Vagina (tissue), 2 donors: ENCODE results near the gene POC1B. TPM values are rescaled to one million over a fixed set of nuclear protein-coding genes. Genes with fewer than 3 reads are reported as not detected.

Experiments
- DNase-seq, 2 donors: peaks; one replicate each; pipeline ENCODE4 v3.0.0-alpha.2; 2017; ENCODE audit errors: extremely low spot score in 2 of 2
- H3K27ac ChIP-seq: fragments of 200-600 bp; sonication (generic); one replicate; pipeline ENCODE4 v1.5.1; 2019
- H3K27me3 ChIP-seq: fragments of 200-600 bp; sonication (generic); one replicate; pipeline ENCODE4 v1.5.1; 2019
- H3K36me3 ChIP-seq, 2 donors: fragments of 200-600 bp; sonication (generic); one replicate each; pipeline ENCODE4 v1.5.1; 2017 to 2019
- H3K4me1 ChIP-seq: fragments of 200-600 bp; sonication (generic); one replicate; pipeline ENCODE4 v1.5.1; 2019
- H3K4me3 ChIP-seq, 2 donors: fragments of 200-600 bp; sonication (generic); 1 replicate in 1 of 2; 2 replicates in 1 of 2; pipeline ENCODE4 v1.5.1; 2016 to 2019
- H3K9me3 ChIP-seq: fragments of 200-600 bp; sonication (generic); one replicate; pipeline ENCODE4 v1.5.1; 2019
- POLR2A ChIP-seq, 2 donors: fragments of 450-650 bp; IDR thresholded peaks; one replicate each; pipeline ENCODE4 v1.6.1; 2017; ENCODE audit warnings: antibody characterized with exemption in 2 of 2, mild to moderate bottlenecking in 2 of 2, moderate library complexity in 2 of 2
- POLR2AphosphoS5 ChIP-seq, 2 donors: sonication (generic); formaldehyde crosslinking; IDR thresholded peaks; one replicate each; pipeline ENCODE4 v1.9.0; 2017; ENCODE audit warnings: antibody characterized with exemption in 2 of 2, mild to moderate bottlenecking in 2 of 2, low read depth in 1 of 2; ENCODE audit not compliant: insufficient read depth in 1 of 2
- intact Hi-C: fragments of 100-400 bp; cut with DNase I; formaldehyde crosslinking; loops from one replicate; pipeline ENCODE4 v1.15.1; 2023
- total RNA-seq: library from RNA; depleted of rRNA; stranded (reverse); fragments of >200 nt; gene quantifications from one replicate; pipeline ENCODE4 v1.2.3, GENCODE V29; 2016
- TF ChIP-seq, protein P1 (sequence below), 3 experiments: fragments of 450-650 bp in 2 of 3; fragments of 200-600 bp in 1 of 3; sonication (generic) in 1 of 3; IDR thresholded peaks; one replicate each; pipeline ENCODE4 v1.5.1; 2017 to 2019; ENCODE audit warnings: antibody characterized with exemption in 3 of 3, mild to moderate bottlenecking in 2 of 3, moderate library complexity in 2 of 3

POC1B gene
- total RNA-seq, 1 donor from 2014 or later = 18.9 TPM

DNA sequence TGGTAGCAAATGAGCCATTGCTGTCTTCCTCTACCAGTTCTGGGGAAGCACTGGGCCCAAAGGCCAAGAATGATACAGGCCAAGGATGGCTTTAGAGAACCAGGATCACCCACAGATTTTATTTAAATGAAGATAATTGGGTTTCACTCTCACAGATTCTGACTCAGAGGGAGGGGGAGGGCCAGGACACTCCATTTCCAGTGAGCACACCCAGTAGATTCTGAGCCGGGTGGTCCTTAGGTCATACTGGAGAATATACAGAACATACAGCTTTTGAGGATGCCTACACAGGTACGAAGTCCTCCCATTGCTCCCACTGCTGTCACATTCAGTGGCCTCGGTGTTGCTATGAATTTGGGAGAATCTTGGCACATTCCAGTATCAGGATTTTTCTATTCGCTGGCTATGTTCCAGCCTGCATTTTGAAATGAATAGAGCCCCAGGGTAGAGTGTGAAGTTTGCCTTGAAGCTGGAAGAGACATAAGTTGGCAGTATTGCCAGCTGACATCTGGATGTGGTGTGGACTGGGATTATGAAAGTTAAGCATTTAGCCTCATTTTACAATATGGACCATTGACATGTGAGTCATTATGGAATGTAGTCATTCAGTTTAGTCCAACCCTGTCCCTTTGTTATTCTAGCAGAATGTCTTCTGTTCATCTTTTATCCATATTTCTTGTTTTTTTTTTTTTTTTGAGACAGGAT is 45.8 kb upstream of the POC1B start:
- Histone ChIP-seq H3K4me3 (no peak overlapping the region), H3K9me3 (no peaks in the 10 kb centered on the region), H3K27me3 (no peaks in the 10 kb centered on the region), H3K4me1 (peaks cover 17% of the 10 kb centered on the region), H3K27ac (no peak overlapping the region), H3K36me3 (no peaks in the 10 kb centered on the region)
- DNase-seq = no peak
- intact Hi-C loops = no loop called here
- TF ChIP-seq, protein P1, sequence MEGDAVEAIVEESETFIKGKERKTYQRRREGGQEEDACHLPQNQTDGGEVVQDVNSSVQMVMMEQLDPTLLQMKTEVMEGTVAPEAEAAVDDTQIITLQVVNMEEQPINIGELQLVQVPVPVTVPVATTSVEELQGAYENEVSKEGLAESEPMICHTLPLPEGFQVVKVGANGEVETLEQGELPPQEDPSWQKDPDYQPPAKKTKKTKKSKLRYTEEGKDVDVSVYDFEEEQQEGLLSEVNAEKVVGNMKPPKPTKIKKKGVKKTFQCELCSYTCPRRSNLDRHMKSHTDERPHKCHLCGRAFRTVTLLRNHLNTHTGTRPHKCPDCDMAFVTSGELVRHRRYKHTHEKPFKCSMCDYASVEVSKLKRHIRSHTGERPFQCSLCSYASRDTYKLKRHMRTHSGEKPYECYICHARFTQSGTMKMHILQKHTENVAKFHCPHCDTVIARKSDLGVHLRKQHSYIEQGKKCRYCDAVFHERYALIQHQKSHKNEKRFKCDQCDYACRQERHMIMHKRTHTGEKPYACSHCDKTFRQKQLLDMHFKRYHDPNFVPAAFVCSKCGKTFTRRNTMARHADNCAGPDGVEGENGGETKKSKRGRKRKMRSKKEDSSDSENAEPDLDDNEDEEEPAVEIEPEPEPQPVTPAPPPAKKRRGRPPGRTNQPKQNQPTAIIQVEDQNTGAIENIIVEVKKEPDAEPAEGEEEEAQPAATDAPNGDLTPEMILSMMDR (IDR thresholded peaks at IDR 0.05) = no peak

DNA sequence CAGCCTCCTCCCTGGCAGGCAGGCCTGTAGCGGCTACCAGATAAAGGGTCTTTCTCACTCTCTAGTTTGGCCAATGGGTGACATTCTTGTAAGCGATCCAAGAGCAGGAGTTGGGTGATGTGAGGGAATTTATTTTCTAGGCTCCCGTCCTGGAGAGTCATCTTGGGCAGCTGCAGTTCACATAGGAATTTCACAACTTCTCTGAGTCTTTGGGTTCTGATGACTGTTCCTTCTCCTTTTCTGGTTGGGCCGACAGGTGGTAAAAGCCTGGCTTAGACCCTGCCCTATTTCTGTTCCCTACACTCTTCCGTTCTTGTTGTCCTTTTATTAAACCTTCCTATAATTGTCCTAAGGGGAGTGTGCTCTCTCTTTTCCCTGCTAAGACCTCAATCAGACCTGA is 42.6 kb upstream of the POC1B start:
- intact Hi-C loops = no loop called here
- H3K27me3 ChIP-seq = no peaks in the 10 kb centered on the region
- DNase-seq = no peak
- no peaks in the 10 kb centered on the region for H3K9me3 ChIP-seq
- H3K4me3 ChIP-seq = no peak overlapping the region
- TF ChIP-seq, protein P1 (IDR thresholded peaks at IDR 0.05) = no peak
- TF ChIP-seq POLR2AphosphoS5 (IDR thresholded peaks at IDR 0.05; ENCODE audit: insufficient read depth in 1 of 2, low read depth in 1 of 2) (no peak), POLR2A (IDR thresholded peaks at IDR 0.05) (no peak)
- H3K36me3 ChIP-seq = no peaks in the 10 kb centered on the region
- H3K27ac ChIP-seq = no peak overlapping the region
- peaks cover 17% of the 10 kb centered on the region for H3K4me1 ChIP-seq

DNA sequence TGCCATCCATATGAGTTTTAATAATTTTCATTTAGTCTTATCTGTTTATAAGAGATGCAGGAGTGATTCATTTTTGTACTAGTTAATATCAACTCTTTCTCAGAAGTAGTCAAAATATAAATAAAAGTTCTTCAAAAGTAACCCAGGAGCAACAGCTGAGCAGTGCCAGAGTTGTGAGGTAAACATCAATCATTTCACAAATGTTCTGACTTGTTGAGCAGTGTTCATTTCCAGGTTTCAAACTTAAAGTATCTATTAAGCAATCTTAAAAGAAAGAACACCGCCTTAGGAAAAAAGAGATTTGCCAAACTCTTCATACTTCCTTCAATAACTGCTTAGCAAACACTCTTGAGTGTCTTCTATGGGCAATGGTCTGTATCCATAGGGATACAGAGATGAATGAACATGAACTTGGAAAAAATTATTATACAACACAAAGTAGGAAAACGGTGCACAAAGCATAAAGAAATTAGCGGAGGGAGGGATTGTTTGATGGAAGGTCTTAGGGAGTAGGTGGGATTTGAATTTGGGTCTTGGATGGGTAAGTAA is 41.9 kb upstream of the POC1B start:
- TF ChIP-seq POLR2AphosphoS5 (IDR thresholded peaks at IDR 0.05; ENCODE audit: insufficient read depth in 1 of 2, low read depth in 1 of 2) = peak in 1 of 2 donors; percentile 31
- no peak for TF ChIP-seq POLR2A (IDR thresholded peaks at IDR 0.05)
- TF ChIP-seq, protein P1 (IDR thresholded peaks at IDR 0.05) = no peak
- Histone ChIP-seq H3K4me3 (no peak overlapping the region), H3K4me1 (peaks cover 17% of the 10 kb centered on the region), H3K27ac (no peak overlapping the region), H3K27me3 (no peaks in the 10 kb centered on the region), H3K9me3 (no peaks in the 10 kb centered on the region), H3K36me3 (no peaks in the 10 kb centered on the region)
- intact Hi-C loops = no loop called here
- no peak for DNase-seq

DNA sequence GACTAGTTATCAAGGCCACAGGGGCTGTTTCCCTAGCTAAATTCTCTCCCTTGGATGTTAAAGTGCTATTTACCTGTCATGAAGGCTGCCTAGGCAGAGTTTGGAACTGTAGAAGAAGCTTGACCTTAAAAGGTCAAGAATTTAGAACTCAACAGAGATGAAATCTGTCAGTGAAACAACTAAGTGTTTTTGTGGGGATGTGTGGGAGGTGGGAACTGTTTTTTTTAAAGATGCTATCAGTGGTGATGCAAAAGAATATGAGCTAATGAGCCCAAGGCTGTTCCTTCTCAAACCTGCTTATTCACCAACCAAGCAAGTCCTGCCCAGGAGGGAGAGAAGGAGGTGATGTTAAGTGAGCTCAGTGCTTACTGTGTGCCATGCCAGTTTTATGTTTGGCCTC is 40.8 kb upstream of the POC1B start:
- intact Hi-C loops = no loop called here
- Histone ChIP-seq H3K27me3 (no peaks in the 10 kb centered on the region), H3K9me3 (no peaks in the 10 kb centered on the region), H3K4me3 (no peak overlapping the region), H3K4me1 (peaks cover 11% of the 10 kb centered on the region), H3K27ac (no peak overlapping the region), H3K36me3 (no peaks in the 10 kb centered on the region)
- no peak for DNase-seq
- TF ChIP-seq, protein P1 (IDR thresholded peaks at IDR 0.05) = no peak
- TF ChIP-seq POLR2AphosphoS5 (IDR thresholded peaks at IDR 0.05; ENCODE audit: insufficient read depth in 1 of 2, low read depth in 1 of 2) (no peak), POLR2A (IDR thresholded peaks at IDR 0.05) (no peak)

DNA sequence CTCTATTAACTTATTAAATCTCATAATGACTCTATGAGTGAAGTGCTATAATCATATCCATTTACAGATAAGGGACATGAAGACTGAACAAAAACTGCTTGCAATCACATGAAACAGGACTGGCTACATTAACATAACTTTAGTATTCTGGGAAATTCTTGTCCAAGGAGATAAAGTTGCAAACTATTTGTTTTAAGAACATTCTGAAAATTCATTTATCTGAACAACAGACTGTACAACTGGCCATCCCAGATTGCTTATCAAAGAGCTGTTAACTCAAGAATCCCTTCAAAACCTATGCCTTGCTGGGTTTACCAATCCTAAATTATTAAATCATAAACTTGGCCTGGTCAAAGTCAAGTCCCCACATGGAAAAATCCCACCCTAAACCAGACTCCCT is 39.2 kb upstream of the POC1B start:
- no peak for DNase-seq
- peaks cover 11% of the 10 kb centered on the region for H3K4me1 ChIP-seq
- intact Hi-C loops = no loop called here
- TF ChIP-seq POLR2AphosphoS5 (IDR thresholded peaks at IDR 0.05; ENCODE audit: insufficient read depth in 1 of 2, low read depth in 1 of 2) = no peak
- TF ChIP-seq POLR2A (IDR thresholded peaks at IDR 0.05) = no peak
- TF ChIP-seq, protein P1 (IDR thresholded peaks at IDR 0.05) = no peak
- H3K27me3 ChIP-seq = no peaks in the 10 kb centered on the region
- no peak overlapping the region for H3K4me3 ChIP-seq
- H3K9me3 ChIP-seq = no peaks in the 10 kb centered on the region
- no peak overlapping the region for H3K27ac ChIP-seq
- no peaks in the 10 kb centered on the region for H3K36me3 ChIP-seq
